HEK293T (cell line): ENCODE data around the gene DMBX1.

Source experiments
- ELF4 ChIP-seq: fragments of 450-650 bp; IDR thresholded peaks from 2 replicates; pipeline ENCODE4 v1.6.1; 2017; ENCODE audit warnings: antibody characterized with exemption
- FOXA1 ChIP-seq: fragments of 450-650 bp; IDR thresholded peaks from 2 replicates; pipeline ENCODE4 v1.6.1; 2016; ENCODE audit warnings: mild to moderate bottlenecking
- FOXK2 ChIP-seq: fragments of 450-650 bp; IDR thresholded peaks from 2 replicates; pipeline ENCODE4 v1.6.1; 2016; ENCODE audit warnings: mild to moderate bottlenecking
- HDGF ChIP-seq: fragments of 450-650 bp; IDR thresholded peaks from 2 replicates; pipeline ENCODE4 v1.6.1; 2017; ENCODE audit warnings: antibody characterized with exemption, borderline replicate concordance
- L3MBTL2 ChIP-seq: fragments of 450-650 bp; conservative IDR thresholded peaks from 2 replicates; pipeline ENCODE4 v1.6.1; 2016; ENCODE audit warnings: mild to moderate bottlenecking
- NFRKB ChIP-seq: fragments of 450-650 bp; IDR thresholded peaks from 2 replicates; pipeline ENCODE4 v1.6.1; 2016; ENCODE audit warnings: mild to moderate bottlenecking, moderate library complexity
- SP1 ChIP-seq: fragments of 450-650 bp; IDR thresholded peaks from 2 replicates; pipeline ENCODE4 v1.6.1; 2017
- TARDBP ChIP-seq: fragments of 450-650 bp; IDR thresholded peaks from 2 replicates; pipeline ENCODE4 v1.6.1; 2016

GRCh38 chr1:46464915-46465314 lies 24.7 kb upstream of the DMBX1 start:
- TF ChIP-seq NFRKB (no peak), ELF4 (no peak), TARDBP (no peak), L3MBTL2 (no peak), FOXA1 (no peak), SP1 (no peak), FOXK2 (no peak), HDGF (no peak)
